GM10248 (cell line): ENCODE measurements around the gene TMEM245.

ENCODE experiments used
- CTCF ChIA-PET: fragments of 300-600 bp; sonication (Branson Sonifier 250); formaldehyde crosslinking; extraction: SDS; loops from one replicate; lab custom pipeline; 2021; ENCODE audit warnings: antibody characterized with exemption; lab: Yijun Ruan, JAX
- POLR2A ChIA-PET: fragments of 350-650 bp; sonication (Branson Sonifier 250); formaldehyde crosslinking; extraction: SDS; loops from one replicate; lab custom pipeline; 2020; ENCODE audit warnings: antibody characterized with exemption; lab: Yijun Ruan, JAX
- DNase-seq: peaks from one replicate; pipeline ENCODE4 v3.0.0; 2012; ENCODE audit errors: extremely low spot score
- CTCF ChIP-seq: IDR thresholded peaks from 2 replicates; pipeline ENCODE4 v1.5.1; 2012; ENCODE audit warnings: mild to moderate bottlenecking, low read depth; ENCODE audit errors: extremely low read depth, missing control alignments, control extremely low read depth

TMEM245 gene

GRCh38 chr9:109119439-109120203, at the start of gene TMEM245:
TSS of gene TMEM245 (minus strand) at chr9:109119947. CDS start at chr9:109119913, 34 bp downstream.
- ChIA-PET CTCF (interaction anchor here (0.9 to 3.8 kb wide), 9 partner anchors 9 to 292 kb away, joined by 3 to 25 read pairs (median 3); no protein-coding TSS in a partner anchor), POLR2A (interaction anchor here (0.6 to 0.7 kb wide), 2 partner anchors 12 to 106 kb away, joined by 3 to 4 read pairs; no protein-coding TSS in a partner anchor)
- peak; percentile 91 for DNase-seq
- no peak for TF ChIP-seq CTCF

- no peak for DNase-seq
- POLR2A ChIA-PET: no interaction called here
- TF ChIP-seq CTCF: no peak
- CTCF ChIA-PET: no interaction called here
These were observed 48.4 kb upstream of the TMEM245 start for GRCh38 chr9:109168170-109168569.

GRCh38 chr9:109167716-109168115, 48.0 kb upstream of the TMEM245 start:
- CTCF ChIA-PET: interaction anchor here (1.2 kb wide), 1 partner anchor 28 kb away, joined by 3 read pairs; no protein-coding TSS in a partner anchor
- no peak for TF ChIP-seq CTCF
- DNase-seq: no peak
- POLR2A ChIA-PET: no interaction called here

GRCh38 chr9:109166771-109167601, 47.2 kb upstream of the TMEM245 start, which contains the start of gene FRRS1L:
TSS of gene FRRS1L (minus strand) at chr9:109167249. CDS start at chr9:109167138, 111 bp downstream.
- ChIA-PET CTCF (interaction anchor here (1.2 kb wide), 1 partner anchor 27 kb away, joined by 3 read pairs; no protein-coding TSS in a partner anchor), POLR2A (no interaction called here)
- DNase-seq: no peak
- TF ChIP-seq CTCF: no peak

GRCh38 chr9:109166171-109166770, 46.5 kb upstream of the TMEM245 start:
- ChIA-PET CTCF (interaction anchor here (1.2 to 2.0 kb wide), 4 partner anchors 12 to 274 kb away, joined by 3 to 10 read pairs (median 4); no protein-coding TSS in a partner anchor), POLR2A (no interaction called here)
- no peak for DNase-seq
- no peak for TF ChIP-seq CTCF

GRCh38 chr9:109164042-109164441, 44.3 kb upstream of the TMEM245 start:
- ChIA-PET POLR2A (no interaction called here), CTCF (interaction anchor here (1.7 to 2.0 kb wide), 2 partner anchors 20 kb away, joined by 4 to 10 read pairs; no protein-coding TSS in a partner anchor)
- no peak for TF ChIP-seq CTCF
- DNase-seq: no peak
